B cell (primary cell): ENCODE data around the gene ZCCHC10. TPM values are rescaled to one million over a fixed set of nuclear protein-coding genes. Genes with fewer than 3 reads are reported as not detected.
"Not testable (repeated sequence)": the region's sequence is repeated elsewhere in the genome, so short reads cannot be mapped to it uniquely, and the experiment has no call there.

Source experiments
- ATAC-seq: fragments of 200-7000 bp; cut with Tn5 transposase; one replicate; pipeline ENCODE4 v1.10.0; 2021; ENCODE audit warnings: low read depth, mild to moderate bottlenecking, moderate number of reproducible peaks, moderate library complexity
- CTCF ChIA-PET: fragments of 350-600 bp; sonication (Branson Sonifier 250); formaldehyde crosslinking; loops from one replicate; lab custom pipeline; 2021; ENCODE audit warnings: antibody characterized with exemption, inconsistent platforms; lab: Charles Lee
- POLR2A ChIA-PET: fragments of 350-600 bp; sonication (Branson Sonifier 250); formaldehyde crosslinking; loops from one replicate; lab custom pipeline; 2021; ENCODE audit warnings: antibody characterized with exemption; lab: Charles Lee
- DNase-seq: peaks from one replicate; pipeline ENCODE4 v3.0.0; 2013
- H2AFZ ChIP-seq: 2 replicates; pipeline ENCODE4 v1.6.1; 2012; ENCODE audit warnings: mild to moderate bottlenecking, low read depth, low read length; ENCODE audit not compliant: insufficient read depth, poor library complexity, severe bottlenecking
- H3K27ac ChIP-seq, 2 donors: 1 replicate in 1 of 2; 2 replicates in 1 of 2; pipeline ENCODE4 v1.5.1; 2012 to 2013; ENCODE audit warnings: low read length in 2 of 2, mild to moderate bottlenecking in 2 of 2, moderate library complexity in 1 of 2
- H3K27me3 ChIP-seq, 4 experiments: fragments of 200-600 bp in 1 of 4; sonication (generic) in 1 of 4; replicated peaks in 1 of 4; 1 replicate in 2 of 4; 2 replicates in 2 of 4; pipeline versions ENCODE4 v1.6.1 to v1.7.0; 2013 to 2016; ENCODE audit warnings: low read length in 3 of 4, mild to moderate bottlenecking in 2 of 4, mixed read lengths in 1 of 4, moderate library complexity in 1 of 4; ENCODE audit not compliant: insufficient read depth in 4 of 4, control insufficient read depth in 3 of 4; ENCODE audit errors: control extremely low read depth in 1 of 4
- H3K36me3 ChIP-seq, 2 experiments: replicated peaks in 1 of 2; 1 replicate in 1 of 2; 2 replicates in 1 of 2; pipeline versions ENCODE4 v1.6.1 to v1.7.1; 2013; ENCODE audit warnings: low read length in 1 of 2; ENCODE audit not compliant: insufficient read depth in 2 of 2, control insufficient read depth in 1 of 2; ENCODE audit errors: control extremely low read depth in 1 of 2, extremely low read depth in 1 of 2
- H3K4me1 ChIP-seq, 2 donors: fragments of 200-600 bp in 1 of 2; sonication (generic) in 1 of 2; 1 replicate in 1 of 2; 2 replicates in 1 of 2; pipeline versions ENCODE4 v1.5.1 to v1.6.1; 2013 to 2017; ENCODE audit warnings: low read length in 2 of 2; ENCODE audit not compliant: control insufficient read depth in 2 of 2, insufficient read depth in 2 of 2
- H3K4me2 ChIP-seq: replicated peaks from 2 replicates; pipeline ENCODE3; 2012; ENCODE audit warnings: mild to moderate bottlenecking, low read depth, low read length; ENCODE audit not compliant: poor library complexity, severe bottlenecking
- H3K4me3 ChIP-seq, 5 experiments: fragments of 200-600 bp in 1 of 5; sonication (generic) in 1 of 5; 1 replicate in 3 of 5; 2 replicates in 2 of 5; pipeline versions ENCODE4 v1.5.1 to v1.7.0; 2011 to 2016; ENCODE audit warnings: low read length in 4 of 5, mild to moderate bottlenecking in 4 of 5, low read depth in 2 of 5, control low read depth in 1 of 5, moderate library complexity in 1 of 5; ENCODE audit not compliant: insufficient read depth in 1 of 5; ENCODE audit errors: control extremely low read depth in 1 of 5, extremely low read depth in 1 of 5
- H3K79me2 ChIP-seq: fragments of 200-600 bp; sonication (generic); one replicate; pipeline ENCODE4 v1.6.0; 2016; ENCODE audit warnings: low read length; ENCODE audit not compliant: control insufficient read depth, insufficient read depth
- H3K9ac ChIP-seq: fragments of 200-600 bp; sonication (generic); 2 replicates; pipeline ENCODE4 v1.6.1; 2017; ENCODE audit warnings: mild to moderate bottlenecking, low read length, moderate library complexity
- H3K9me3 ChIP-seq, 3 donors: one replicate each; pipeline versions ENCODE4 v1.6.1 to v1.7.1; 2013; ENCODE audit warnings: low read length in 2 of 3; ENCODE audit not compliant: control insufficient read depth in 2 of 3, insufficient read depth in 1 of 3; ENCODE audit errors: control extremely low read depth in 1 of 3
- H4K20me1 ChIP-seq: 2 replicates; pipeline ENCODE4 v1.6.0; 2012; ENCODE audit warnings: mild to moderate bottlenecking, low read length; ENCODE audit not compliant: insufficient read depth, control insufficient read depth, poor library complexity, severe bottlenecking
- H3K27ac Mint-ChIP-seq: one replicate; pipeline ENCODE4 v1.8.0; 2021; ENCODE audit warnings: mixed read lengths
- H3K27me3 Mint-ChIP-seq: one replicate; pipeline ENCODE4 v1.8.0; 2021; ENCODE audit warnings: mixed read lengths
- H3K4me1 Mint-ChIP-seq: one replicate; pipeline ENCODE4 v1.8.0; 2021; ENCODE audit warnings: mixed read lengths
- H3K4me3 Mint-ChIP-seq: one replicate; pipeline ENCODE4 v1.8.0; 2021; ENCODE audit warnings: mixed read lengths
- H3K9me3 Mint-ChIP-seq: one replicate; pipeline ENCODE4 v1.8.0; 2022; ENCODE audit warnings: mixed read lengths; ENCODE audit not compliant: insufficient read depth
- CTCF ChIP-seq: fragments of 200-600 bp; IDR thresholded peaks from one replicate; pipeline ENCODE4 v1.8.0; 2022; ENCODE audit warnings: antibody characterized with exemption, mild to moderate bottlenecking
- EZH2 ChIP-seq: IDR thresholded peaks from 2 replicates; pipeline ENCODE4 v1.6.1; 2012; ENCODE audit warnings: borderline replicate concordance, low read depth, mild to moderate bottlenecking, moderate library complexity, low read length; ENCODE audit not compliant: insufficient read depth, poor library complexity, severe bottlenecking
- WGBS: methylation state at CpG from one replicate; pipeline ENCODE4 v1.1.5; 2013; ENCODE audit warnings: missing lambda C conversion rate; ENCODE audit not compliant: insufficient coverage; 5-methylcytosine and 5-hydroxymethylcytosine counted together
- intact Hi-C: fragments of 100-400 bp; cut with micrococcal nuclease; formaldehyde crosslinking; loops from one replicate; pipeline ENCODE4 v1.10.0; 2022
- polyA plus RNA-seq: library from polyadenylated mRNA; depleted of rRNA; stranded (reverse); fragments of >200 nt; gene quantifications from 2 replicates; pipeline ENCODE4 v1.2.3, GENCODE V29; 2012
- total RNA-seq, 2 donors: library from RNA; stranded (reverse); fragments of 120-200 nt in 1 of 2; gene quantifications; 1 replicate in 1 of 2; 2 replicates in 1 of 2; pipeline versions ENCODE4 v1.2.3 to v1.2.4, GENCODE V29; 2013 to 2022

Gene ZCCHC10
- total and polyA plus RNA-seq, 2 donors (not counting 1 experiment from before 2014, with no cell fraction given), result 16.5 to 34.0 TPM

- no peak for TF ChIP-seq EZH2
- no peak overlapping the region for H3K4me2 ChIP-seq
- H3K9me3 ChIP-seq, result no peaks in the 10 kb centered on the region
- no peak overlapping the region for H3K9ac ChIP-seq
- Mint-ChIP-seq H3K4me3 (no peak overlapping the region), H3K4me1 (peaks cover 20% of the 10 kb centered on the region), H3K27me3 (no peaks in the 10 kb centered on the region), H3K9me3 (no peaks in the 10 kb centered on the region), H3K27ac (no peak overlapping the region)
- no peak overlapping the region for H3K27ac ChIP-seq
- intact Hi-C loops, result no loop called here
- H3K4me1 ChIP-seq, result peaks cover 6 to 13% of the 10 kb centered on the region in 2 donors
- no peak for ATAC-seq
- CTCF ChIA-PET, result no interaction called here
- no peak overlapping the region for H2AFZ ChIP-seq
- H3K4me3 ChIP-seq, result no peak overlapping the region
- H3K27me3 ChIP-seq, result no peaks in the 10 kb centered on the region
- no peaks in the 10 kb centered on the region for H3K36me3 ChIP-seq
- DNase-seq, result no peak
- WGBS, result 100% methylated on average over 1 of the region's 1 CpG
- POLR2A ChIA-PET, result no interaction called here
- H3K79me2 ChIP-seq, result peaks cover 8% of the 10 kb centered on the region
- no peaks in the 10 kb centered on the region for H4K20me1 ChIP-seq
Measured at GRCh38 chr5:133041910-133042309, 15.6 kb upstream of the ZCCHC10 start.

GRCh38 chr5:133041157-133041784, 14.9 kb upstream of the ZCCHC10 start:
- no peak overlapping the region for H3K4me3 ChIP-seq
- no peak overlapping the region for H3K27ac ChIP-seq
- Mint-ChIP-seq H3K4me3 (no peak overlapping the region), H3K4me1 (peaks cover 15% of the 10 kb centered on the region), H3K27me3 (no peaks in the 10 kb centered on the region), H3K27ac (peak overlapping the region; percentile 11), H3K9me3 (no peaks in the 10 kb centered on the region)
- H3K36me3 ChIP-seq, result no peaks in the 10 kb centered on the region
- H3K4me1 ChIP-seq, result peaks cover under 1 to 8% of the 10 kb centered on the region in 2 donors
- peaks cover 8% of the 10 kb centered on the region for H3K79me2 ChIP-seq
- no peaks in the 10 kb centered on the region for H4K20me1 ChIP-seq
- DNase-seq (no peak), ATAC-seq (no peak)
- H3K9ac ChIP-seq, result no peak overlapping the region
- H3K4me2 ChIP-seq, result no peak overlapping the region
- H3K9me3 ChIP-seq, result no peaks in the 10 kb centered on the region
- intact Hi-C loops, result no loop called here
- TF ChIP-seq EZH2 (no peak), CTCF (no peak)
- H3K27me3 ChIP-seq, result no peaks in the 10 kb centered on the region
- CTCF ChIA-PET, result no interaction called here
- WGBS, result 92% methylated on average over 3 of the region's 3 CpGs
- H2AFZ ChIP-seq, result peak overlapping the region; percentile 2
- POLR2A ChIA-PET, result no interaction called here

- POLR2A ChIA-PET, result interaction anchor here (0.6 to 1.5 kb wide), 3 partner anchors 14 to 252 kb away, joined by 3 to 9 read pairs (median 5); partner anchors contain the start of gene HSPA4
- H3K9me3 Mint-ChIP-seq, H3K27ac Mint-ChIP-seq, H3K9ac ChIP-seq, H3K4me3 Mint-ChIP-seq, ATAC-seq, H3K27ac ChIP-seq, H3K79me2 ChIP-seq, H3K4me2 ChIP-seq, H4K20me1 ChIP-seq, DNase-seq, H2AFZ ChIP-seq, H3K27me3 Mint-ChIP-seq, H3K27me3 ChIP-seq, CTCF ChIA-PET, H3K9me3 ChIP-seq, intact Hi-C loops, H3K4me3 ChIP-seq, H3K36me3 ChIP-seq: not testable (repeated sequence)
- H3K4me1 Mint-ChIP-seq, result peaks cover 37% of the 10 kb centered on the region
- peaks cover 40 to 48% of the 10 kb centered on the region in 2 donors for H3K4me1 ChIP-seq
- no CpG with 5 or more reads among the region's 6 CpGs for WGBS
Measured at GRCh38 chr5:133036677-133037076, 10.3 kb upstream of the ZCCHC10 start.
